GM19397 (cell line): ENCODE data around the gene CADM2.

Source experiments
- ATAC-seq: cut with Tn5 transposase; IDR thresholded peaks from one replicate; pipeline ENCODE4 v1.9.1; 2021; ENCODE audit warnings: mild to moderate bottlenecking, moderate library complexity; ENCODE audit not compliant: unreplicated experiment

CADM2 gene

DNA sequence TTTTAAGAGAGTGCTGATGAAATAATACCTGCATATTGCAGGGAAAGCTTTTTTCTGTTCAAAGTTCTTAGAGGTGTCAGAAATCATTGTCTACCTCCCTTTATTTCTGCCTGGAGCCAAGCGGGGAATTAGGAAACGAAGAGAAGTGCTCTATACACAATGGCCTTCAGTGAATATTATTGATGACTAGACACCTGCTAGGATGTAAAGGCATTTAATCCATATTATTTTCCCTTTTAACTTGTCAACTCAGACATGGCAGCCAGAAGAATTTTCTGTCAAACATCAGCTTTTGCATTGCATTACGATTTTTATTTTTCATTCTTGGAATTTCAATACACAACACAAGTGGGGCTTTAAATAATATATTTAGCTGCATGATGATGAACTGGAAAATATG, 24.7 kb downstream of the CADM2 start:
- ATAC-seq, result no peak

DNA sequence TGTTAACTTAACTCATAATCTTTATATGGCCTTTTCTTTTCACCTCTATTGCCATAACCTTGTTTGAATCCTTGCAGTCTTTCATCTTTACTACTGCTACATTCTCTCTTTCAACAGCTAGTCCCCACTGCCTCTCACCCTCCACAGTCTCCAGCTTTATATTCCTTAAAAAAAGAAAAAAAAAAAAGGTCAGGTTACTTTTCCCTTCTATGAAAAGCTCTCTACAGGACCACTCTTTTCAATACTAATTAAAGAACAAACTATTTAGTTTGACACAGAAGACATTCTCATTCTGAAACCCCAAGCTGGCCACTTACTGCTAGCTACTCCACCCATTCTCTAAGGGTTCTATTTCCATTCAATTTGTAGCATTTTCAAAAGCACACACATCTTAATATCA, 25.6 kb downstream of the CADM2 start:
- ATAC-seq, result no peak

- ATAC-seq, result no peak
These were observed 27.0 kb downstream of the CADM2 start for GRCh38 chr3:84985795-84986194.

DNA sequence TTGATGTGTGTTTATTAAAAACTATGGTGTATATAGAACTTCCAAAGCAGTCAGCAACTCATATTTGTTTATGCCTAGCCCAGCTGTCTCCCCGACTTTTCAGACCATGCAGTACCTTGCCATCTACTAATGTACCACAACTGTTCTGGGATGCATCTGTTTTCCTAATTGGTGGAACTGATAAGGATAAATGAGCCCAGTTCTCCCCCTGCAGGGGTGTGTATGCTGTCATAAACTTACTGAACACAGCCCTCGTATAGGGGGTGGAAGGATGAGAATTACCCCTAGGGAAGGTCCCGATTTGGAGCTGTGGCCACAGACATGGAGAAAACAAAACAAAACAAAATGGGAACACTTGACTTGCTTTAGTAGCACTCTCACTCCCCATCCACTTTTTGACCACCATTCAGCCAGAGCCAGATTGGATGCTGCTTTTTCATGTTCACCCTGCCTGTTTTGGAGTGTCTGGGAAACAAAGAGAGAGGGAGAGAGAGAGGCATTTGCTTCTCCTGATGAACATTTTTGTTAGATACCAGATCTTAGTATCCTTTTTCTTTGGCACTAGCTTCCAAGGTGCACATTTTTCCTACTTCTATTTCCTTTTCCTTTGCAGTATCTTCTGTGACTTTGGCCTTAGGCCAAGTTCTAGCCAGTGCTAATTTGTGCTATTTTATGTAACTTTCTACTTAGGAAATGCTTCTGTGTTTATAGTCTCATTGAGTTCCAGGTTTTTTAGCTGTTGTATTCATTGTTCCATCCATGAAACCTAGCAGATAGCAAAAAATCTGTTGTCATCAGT, 29.1 kb downstream of the CADM2 start:
- ATAC-seq, result no peak

GRCh38 chr3:84989102-84989501, 30.3 kb downstream of the CADM2 start:
- ATAC-seq, result no peak

DNA sequence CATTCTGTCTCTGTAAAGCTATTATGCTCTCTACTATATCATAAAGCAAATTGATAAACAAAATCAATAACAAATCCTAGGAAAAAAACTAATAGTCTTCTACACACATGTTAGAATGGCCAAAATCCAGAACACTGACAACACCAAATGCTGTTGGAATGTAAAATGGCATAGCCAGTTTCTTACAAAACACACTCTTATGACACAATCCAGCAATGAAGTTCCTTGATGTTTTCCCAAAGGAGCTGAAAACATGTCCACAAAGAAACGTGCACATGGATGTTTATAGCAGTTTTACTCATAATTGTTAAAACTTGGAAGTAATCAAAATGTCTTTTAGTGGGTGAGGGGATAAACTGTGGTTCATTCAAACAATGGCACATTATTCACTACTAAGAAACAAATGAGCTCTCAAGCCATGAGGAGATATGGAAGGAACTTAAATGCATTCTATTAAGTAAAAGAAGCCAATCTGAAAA, 32.7 kb downstream of the CADM2 start:
- no peak for ATAC-seq

- no peak for ATAC-seq
These were observed 35.2 kb downstream of the CADM2 start for GRCh38 chr3:84993956-84994355.

- no peak for ATAC-seq
These were observed 39.8 kb downstream of the CADM2 start for GRCh38 chr3:84998545-84998944.

DNA sequence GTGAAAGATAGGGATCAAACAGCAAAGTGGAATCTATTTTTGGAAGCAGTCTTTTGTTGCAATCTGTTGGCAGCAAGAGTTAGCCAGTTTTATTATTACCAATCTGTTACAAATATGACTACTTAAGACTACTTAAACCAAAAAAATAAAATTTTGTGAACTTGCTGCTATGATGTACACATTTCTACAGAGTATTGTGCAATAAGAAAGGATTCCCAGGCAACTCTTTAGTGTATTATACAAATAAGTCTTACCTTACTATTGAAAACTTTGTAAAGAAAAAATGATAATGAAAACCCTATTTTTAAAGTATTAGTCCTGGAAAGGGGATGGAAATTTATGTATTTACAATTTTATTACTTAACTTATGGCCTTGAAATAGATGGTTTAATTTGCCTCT, 44.7 kb downstream of the CADM2 start:
- ATAC-seq, result no peak

DNA sequence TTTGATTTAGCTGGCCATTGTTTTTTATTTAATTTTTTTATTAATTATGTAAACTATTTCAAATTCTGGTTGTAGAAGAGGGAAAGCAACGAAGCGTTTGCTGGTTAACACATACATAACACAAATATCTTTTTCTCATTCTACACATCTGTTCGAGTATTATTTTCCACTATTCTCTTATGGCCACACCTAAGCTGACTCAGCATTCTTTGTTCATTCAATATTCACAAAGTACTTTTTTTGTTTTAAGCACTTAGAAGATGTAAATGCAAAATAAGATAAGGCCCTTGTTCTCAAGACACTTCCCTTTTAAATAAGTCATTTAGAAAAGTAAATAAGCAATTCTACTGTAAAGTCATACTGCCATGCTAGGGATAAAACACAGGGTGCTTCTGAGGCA, 45.4 kb downstream of the CADM2 start:
- ATAC-seq, result no peak

DNA sequence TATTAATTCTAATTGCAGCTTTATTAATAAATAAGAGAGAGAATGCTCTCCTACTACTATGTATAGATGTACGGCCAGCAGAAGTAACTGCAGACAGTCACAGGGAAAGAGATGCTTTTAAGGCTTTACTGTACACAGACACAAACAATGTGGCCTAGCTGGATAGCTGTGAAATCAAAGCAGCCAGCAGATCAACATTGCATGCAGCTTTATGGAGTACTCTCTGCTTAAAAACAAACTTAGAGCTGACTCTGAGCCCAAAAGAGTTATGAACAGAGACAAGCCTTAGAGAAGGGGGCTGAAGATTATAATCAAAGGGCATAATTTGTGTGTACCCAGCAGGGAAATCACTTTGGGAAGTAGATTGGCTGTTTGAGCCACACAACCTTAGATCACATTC, 47.2 kb downstream of the CADM2 start:
- ATAC-seq, result no peak

- no peak for ATAC-seq
These were observed 48.7 kb downstream of the CADM2 start for GRCh38 chr3:85007195-85008094.

DNA sequence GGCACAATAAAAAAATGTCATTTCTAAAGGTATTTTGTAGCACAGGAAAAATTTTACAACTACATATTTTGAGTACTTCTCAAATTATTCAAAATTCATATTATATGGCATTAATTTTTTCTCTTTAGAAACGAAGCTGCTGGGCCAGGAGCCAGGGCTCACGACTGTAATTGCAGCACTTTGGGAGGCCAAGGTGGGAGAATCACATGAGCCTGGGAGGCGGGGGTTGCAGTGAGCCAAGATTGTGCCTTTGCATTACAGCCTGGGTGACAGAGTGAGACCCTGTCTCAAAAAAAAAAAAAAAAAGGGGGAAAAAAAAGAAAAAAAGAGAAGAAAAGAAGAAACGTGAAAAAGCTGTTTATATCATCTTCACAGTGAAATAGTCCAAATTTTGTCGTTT, 62.0 kb downstream of the CADM2 start:
- ATAC-seq, result no peak

GRCh38 chr3:85030052-85030451, 71.3 kb downstream of the CADM2 start:
- ATAC-seq, result no peak

DNA sequence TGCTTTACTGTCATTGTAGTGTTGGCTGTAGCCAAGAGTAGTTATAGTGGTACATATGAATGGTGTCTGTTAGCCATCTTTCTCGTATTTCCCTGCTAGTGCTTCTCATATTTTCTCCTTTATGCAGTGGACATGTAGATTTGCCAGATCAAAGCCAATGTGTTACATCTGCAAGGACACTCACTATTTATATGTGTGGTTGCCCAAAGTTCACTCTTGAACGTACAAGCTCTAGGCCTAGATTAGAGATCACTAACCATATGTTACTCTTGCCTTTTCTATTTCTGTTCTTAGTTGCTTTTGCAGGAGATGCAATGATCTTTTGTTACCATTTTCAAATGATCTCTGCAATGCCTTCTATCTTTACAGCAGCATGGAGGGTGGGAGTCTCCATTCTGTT, 78.4 kb downstream of the CADM2 start:
- no peak for ATAC-seq

DNA sequence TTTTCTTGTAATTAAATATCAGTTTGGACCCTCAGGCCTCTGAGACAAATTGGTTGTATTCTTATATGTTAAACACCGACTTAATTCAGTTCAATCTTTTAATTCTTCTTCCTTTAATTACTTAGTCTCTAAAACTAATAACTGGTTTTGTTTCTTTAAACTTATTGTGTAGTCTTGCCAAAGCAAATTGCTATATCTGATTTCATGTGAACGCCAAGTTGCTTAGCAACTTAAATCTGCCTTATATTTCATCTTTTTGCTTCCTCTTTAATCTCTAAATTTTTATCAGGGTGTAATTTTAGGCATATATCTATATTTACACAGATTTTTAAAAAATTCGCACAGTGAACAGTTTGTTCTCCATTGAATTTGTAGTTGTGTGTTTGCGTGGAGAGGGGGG, 82.2 kb downstream of the CADM2 start:
- no peak for ATAC-seq

DNA sequence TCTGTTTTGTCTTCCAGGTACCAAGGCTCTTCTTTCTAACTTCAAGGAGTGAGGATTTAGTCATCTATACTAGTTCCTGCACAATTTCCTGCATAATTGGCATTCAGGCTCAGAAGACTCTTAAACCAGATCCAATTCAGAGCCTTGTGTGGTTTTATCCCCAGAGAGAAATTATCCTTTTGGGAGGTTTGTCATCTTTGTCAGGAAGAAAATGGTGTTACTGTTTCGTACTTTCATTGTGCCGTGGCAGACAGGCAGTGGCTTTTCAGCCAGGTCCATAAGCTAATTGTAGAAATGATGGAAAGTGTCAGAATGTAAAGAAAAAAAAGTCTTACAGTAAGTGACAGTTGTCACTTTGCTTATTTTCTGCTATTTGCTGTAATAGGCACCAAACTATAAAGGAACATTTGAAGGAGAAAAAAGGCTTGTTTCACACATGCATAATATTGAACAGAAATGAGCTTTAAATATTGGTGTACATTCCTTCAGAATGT, 82.8 kb downstream of the CADM2 start:
- no peak for ATAC-seq

DNA sequence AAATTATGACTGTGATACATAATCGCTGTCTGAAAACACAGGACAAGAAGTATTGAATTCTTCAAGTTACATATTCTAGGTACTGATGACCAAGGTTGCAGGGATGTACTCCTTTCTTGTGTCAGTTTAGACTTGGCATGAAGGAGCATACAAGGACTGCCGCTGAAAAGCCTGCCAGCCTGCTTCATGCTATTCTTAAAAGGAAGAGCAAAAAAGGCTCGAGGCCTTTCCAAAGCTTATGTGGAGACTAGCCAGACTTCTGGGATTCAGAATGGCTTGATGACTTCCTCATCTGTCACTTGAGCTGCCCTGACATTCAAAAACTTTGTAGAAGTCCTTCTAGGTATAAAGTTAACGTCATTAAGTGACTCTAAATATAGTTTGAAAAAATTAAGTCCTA, 92.0 kb downstream of the CADM2 start:
- no peak for ATAC-seq

- ATAC-seq, result no peak
These were observed 93.0 kb downstream of the CADM2 start for GRCh38 chr3:85051786-85052185.

GRCh38 chr3:85053626-85054025, 94.8 kb downstream of the CADM2 start:
- no peak for ATAC-seq

GRCh38 chr3:85054579-85054978, 95.8 kb downstream of the CADM2 start:
- ATAC-seq, result no peak

GRCh38 chr3:85068911-85069310, 110.1 kb downstream of the CADM2 start:
- ATAC-seq, result no peak
